ENCODE results near the gene POLR2C. TPM values are rescaled to one million over a fixed set of nuclear protein-coding genes. Genes with fewer than 3 reads are reported as not detected.

POLR2C gene
- 10 to 100 TPM; 63.8 to 93.9 (median 69.0) TPM for total RNA-seq
- 73.8 TPM for total RNA-seq (2013)
- total RNA-seq: 68.0 to 165 (median 86.1) reads per million in 29 experiments

DNA sequence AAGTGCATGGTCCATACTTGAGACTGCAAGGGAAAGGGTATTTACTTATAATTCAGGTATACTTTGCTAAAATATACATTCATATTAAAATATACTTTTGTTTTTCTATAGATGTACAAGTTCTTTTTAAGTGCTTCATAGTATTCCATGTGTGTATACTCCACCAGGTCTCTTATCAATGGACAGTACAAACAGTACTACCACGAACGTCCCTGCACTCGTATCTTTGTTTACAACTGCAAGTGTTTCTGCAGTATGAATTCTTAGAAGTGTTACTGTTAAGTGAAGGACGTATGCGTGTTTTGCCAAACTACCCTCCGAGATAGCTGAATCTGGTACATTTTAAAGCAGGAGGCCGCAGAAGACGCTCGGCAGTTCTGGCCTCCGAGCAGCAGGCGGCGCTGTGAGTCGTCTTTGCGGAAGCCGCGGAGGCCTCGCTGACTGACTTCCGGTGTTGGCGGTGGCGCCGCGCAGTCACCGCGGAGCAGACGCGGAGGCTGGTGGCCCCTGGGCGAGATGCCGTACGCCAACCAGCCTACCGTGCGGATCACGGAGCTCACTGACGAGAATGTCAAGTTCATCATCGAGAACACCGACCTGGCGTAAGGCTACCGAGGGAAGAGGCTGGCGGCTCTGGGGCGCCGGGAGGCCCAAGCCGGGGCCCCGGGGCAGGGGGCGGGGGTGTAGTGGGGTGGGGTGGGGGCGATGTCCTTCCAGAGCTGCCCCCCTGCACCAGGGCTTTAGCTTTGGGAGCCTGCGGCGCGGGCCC, at the start of gene POLR2C:
TSS of gene POLR2C (plus strand) at position 471 of the 769 bp plus-strand sequence. CDS start at position 517, 46 bp downstream.
- Histone ChIP-seq H3K27ac (ENCODE audit: low read length) (peak within 1 kb of the TSS; percentile 22), H3K9me3 (no peaks in the 10 kb centered on the region), H3K27me3 (replicated peaks in 1 of 2; ENCODE audit: control insufficient read depth in 2 of 2, extremely low read depth in 1 of 2, insufficient read depth in 2 of 2, low read length in 1 of 2) (no peaks in the 10 kb centered on the region), H3K36me3 (ENCODE audit: control insufficient read depth in 2 of 2, extremely low read depth in 1 of 2, insufficient read depth in 1 of 2, low read length in 1 of 2) (peaks cover 12 to 64% of the 10 kb centered on the region in 2 donors), H3K4me1 (ENCODE audit: control insufficient read depth in 1 of 2, extremely low read depth in 1 of 2, insufficient read depth in 2 of 2, low read length in 2 of 2) (peaks cover 6 to 19% of the 10 kb centered on the region in 2 experiments), H3K4me3 (ENCODE audit: control insufficient read depth in 1 of 2, extremely low read depth in 1 of 2, low read length in 1 of 2) (peak within 1 kb of the TSS; percentile 72 to 93)
- no peaks in the 10 kb centered on the region for H3K27me3 Mint-ChIP-seq
- H3K36me3 Mint-ChIP-seq: peaks cover 44% of the 10 kb centered on the region
- peak within 1 kb of the TSS; percentile 100 for H3K27ac Mint-ChIP-seq
- CTCF ChIA-PET: interaction anchor here (0.6 to 1.5 kb wide), 8 partner anchors 15 to 273 kb away, joined by 3 to 10 read pairs (median 4); partner anchors contain the start of genes CIAPIN1 (in 1 of the 2), COQ9 (in 1 of the 2), DOK4 (in 1 of the 2) and KATNB1 (in 1 of the 2)
- WGBS (ENCODE audit: insufficient coverage): under 1% methylated on average over 29 of the region's 47 CpGs
- POLR2A ChIA-PET: interaction anchor here in 1 of 2 donors (0.6 to 1.2 kb wide), 2 partner anchors 16 to 202 kb away, joined by 4 to 9 read pairs; partner anchors contain the start of genes CIAPIN1 and COQ9
- H3K9me3 Mint-ChIP-seq: no peaks in the 10 kb centered on the region
- ATAC-seq (replicated peaks in 1 of 4) (peak; percentile 95 to 98 (median 96)), DNase-seq (peak; percentile 82 to 96 (median 89))
- peaks cover 35 to 42% (median 38%) of the 10 kb centered on the region in 3 donors for H3K4me1 Mint-ChIP-seq
- peak within 1 kb of the TSS; percentile 90 to 100 (median 100) for H3K4me3 Mint-ChIP-seq

DNA sequence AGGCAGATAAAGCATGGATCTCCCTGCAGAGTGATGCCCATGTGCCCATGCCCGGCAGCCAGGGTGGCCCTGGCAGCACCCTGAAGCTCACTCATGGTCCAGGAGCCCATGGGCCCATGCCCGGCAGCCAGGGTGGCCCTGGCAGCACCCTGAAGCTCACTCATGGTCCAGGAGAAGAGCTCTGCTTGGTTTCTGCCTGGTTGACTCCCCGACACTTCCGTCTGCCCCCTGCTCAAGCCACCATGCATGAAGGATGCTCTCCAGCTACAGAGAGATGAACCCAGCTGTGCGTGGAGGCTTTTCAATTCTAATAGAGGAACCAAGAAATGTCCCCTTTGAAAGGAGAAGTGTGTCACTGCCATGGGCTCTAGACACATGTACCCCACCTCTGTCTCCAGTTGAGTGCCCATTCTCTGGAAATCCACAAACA, 49.2 kb upstream of the POLR2C start:
- Mint-ChIP-seq H3K36me3 (no peaks in the 10 kb centered on the region), H3K4me1 (peaks cover 11 to 17% (median 13%) of the 10 kb centered on the region in 3 donors), H3K9me3 (no peaks in the 10 kb centered on the region), H3K27ac (no peak overlapping the region), H3K4me3 (no peak overlapping the region), H3K27me3 (peaks cover 4 to 7% of the 10 kb centered on the region in 2 donors)
- Histone ChIP-seq H3K27me3 (replicated peaks in 1 of 2; ENCODE audit: control insufficient read depth in 2 of 2, extremely low read depth in 1 of 2, insufficient read depth in 2 of 2, low read length in 1 of 2) (peaks cover 0 to 19% of the 10 kb centered on the region in 2 experiments), H3K27ac (ENCODE audit: low read length) (no peak overlapping the region), H3K4me1 (ENCODE audit: control insufficient read depth in 1 of 2, extremely low read depth in 1 of 2, insufficient read depth in 2 of 2, low read length in 2 of 2) (peaks cover 0 to 16% of the 10 kb centered on the region in 2 experiments), H3K4me3 (ENCODE audit: control insufficient read depth in 1 of 2, extremely low read depth in 1 of 2, low read length in 1 of 2) (no peak overlapping the region), H3K36me3 (ENCODE audit: control insufficient read depth in 2 of 2, extremely low read depth in 1 of 2, insufficient read depth in 1 of 2, low read length in 1 of 2) (no peaks in the 10 kb centered on the region), H3K9me3 (no peaks in the 10 kb centered on the region)
- peak in 1 of 35 experiments; percentile 13 for DNase-seq
- 77% methylated on average over 5 of the region's 5 CpGs for WGBS (ENCODE audit: insufficient coverage)
- ChIA-PET POLR2A (interaction anchor here in 1 of 2 donors (0.6 kb wide), 1 partner anchor 69 kb away, joined by 3 read pairs; no protein-coding TSS in a partner anchor), CTCF (interaction anchor here in 1 of 2 donors (0.6 to 1.1 kb wide), 2 partner anchors 112 to 554 kb away, joined by 3 read pairs; no protein-coding TSS in a partner anchor)
- no peak for ATAC-seq (replicated peaks in 1 of 4)

DNA sequence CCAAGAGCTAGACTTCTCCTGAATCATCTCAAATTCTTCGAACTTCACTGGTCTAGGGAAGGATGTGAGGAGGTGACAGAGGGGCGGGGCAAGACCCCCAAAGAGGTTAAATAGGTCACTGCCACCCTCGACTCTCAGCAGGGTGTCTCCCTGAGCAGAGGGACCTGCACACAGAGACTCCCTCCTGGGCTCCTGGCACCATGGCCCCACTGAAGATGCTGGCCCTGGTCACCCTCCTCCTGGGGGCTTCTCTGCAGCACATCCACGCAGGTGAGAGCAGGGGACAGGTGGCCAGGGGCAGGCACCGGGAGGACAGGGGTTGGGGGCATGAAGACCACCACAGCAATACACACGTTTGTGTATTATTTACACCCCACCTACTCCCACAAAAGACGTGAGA, 48.7 kb upstream of the POLR2C start:
- 25% methylated on average over 1 of the region's 7 CpGs for WGBS (ENCODE audit: insufficient coverage)
- CTCF ChIA-PET: interaction anchor here (0.6 to 0.7 kb wide), 4 partner anchors 11 to 123 kb away, joined by 4 to 7 read pairs (median 5); no protein-coding TSS in a partner anchor

DNA sequence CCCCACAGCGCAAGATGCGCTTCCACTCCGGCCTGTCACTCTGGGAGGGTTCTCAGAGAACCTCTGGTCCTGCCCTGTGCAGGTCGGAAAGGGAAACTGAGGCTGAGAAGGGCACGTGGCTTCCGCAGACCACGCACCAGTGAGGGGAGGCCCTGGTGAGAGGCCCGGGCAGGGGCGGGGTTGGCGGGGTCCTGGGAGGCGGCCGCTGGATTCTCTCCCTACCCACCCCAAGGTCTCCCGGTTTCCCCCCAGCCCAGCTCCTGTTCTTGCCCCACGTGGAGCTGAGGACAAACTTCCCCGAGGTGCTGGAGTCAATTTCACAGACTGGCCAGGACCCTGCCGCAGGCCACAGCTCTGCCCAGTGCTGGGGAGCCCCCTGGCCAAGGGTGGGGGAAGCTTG, 46.4 kb upstream of the POLR2C start:
- H3K36me3 ChIP-seq (ENCODE audit: control insufficient read depth in 2 of 2, extremely low read depth in 1 of 2, insufficient read depth in 1 of 2, low read length in 1 of 2): no peaks in the 10 kb centered on the region
- H3K27ac ChIP-seq (ENCODE audit: low read length): peak overlapping the region; percentile 23
- H3K4me1 Mint-ChIP-seq: peaks cover 20 to 26% (median 22%) of the 10 kb centered on the region in 3 donors
- H3K27me3 ChIP-seq (replicated peaks in 1 of 2; ENCODE audit: control insufficient read depth in 2 of 2, extremely low read depth in 1 of 2, insufficient read depth in 2 of 2, low read length in 1 of 2): peaks cover 0 to 14% of the 10 kb centered on the region in 2 experiments
- peak overlapping the region in 1 of 3 donors; percentile 6 for H3K4me3 Mint-ChIP-seq
- no peaks in the 10 kb centered on the region for H3K9me3 Mint-ChIP-seq
- peaks cover 0 to 27% of the 10 kb centered on the region in 2 experiments for H3K4me1 ChIP-seq (ENCODE audit: control insufficient read depth in 1 of 2, extremely low read depth in 1 of 2, insufficient read depth in 2 of 2, low read length in 2 of 2)
- no peak overlapping the region for H3K4me3 ChIP-seq (ENCODE audit: control insufficient read depth in 1 of 2, extremely low read depth in 1 of 2, low read length in 1 of 2)
- POLR2A ChIA-PET: no interaction called here
- H3K27me3 Mint-ChIP-seq: no peaks in the 10 kb centered on the region
- WGBS (ENCODE audit: insufficient coverage): 88% methylated on average over 15 of the region's 16 CpGs
- ATAC-seq (replicated peaks in 1 of 4): no peak
- no peak overlapping the region for H3K27ac Mint-ChIP-seq
- H3K36me3 Mint-ChIP-seq: no peaks in the 10 kb centered on the region
- CTCF ChIA-PET: interaction anchor here (0.6 to 3.7 kb wide), 8 partner anchors 16 to 229 kb away, joined by 3 to 37 read pairs (median 4); no protein-coding TSS in a partner anchor
- DNase-seq: no peak
- H3K9me3 ChIP-seq: no peaks in the 10 kb centered on the region

More for the DNA sequence above, 48.7 kb upstream of the POLR2C start:
- no peak overlapping the region for H3K27ac ChIP-seq (ENCODE audit: low read length)
- H3K4me3 ChIP-seq (ENCODE audit: control insufficient read depth in 1 of 2, extremely low read depth in 1 of 2, low read length in 1 of 2): no peak overlapping the region
- Mint-ChIP-seq H3K27me3 (peaks cover 4 to 7% of the 10 kb centered on the region in 2 donors), H3K27ac (no peak overlapping the region), H3K4me1 (peaks cover 14 to 19% (median 15%) of the 10 kb centered on the region in 3 donors), H3K36me3 (no peaks in the 10 kb centered on the region), H3K9me3 (no peaks in the 10 kb centered on the region), H3K4me3 (no peak overlapping the region)
- DNase-seq: no peak
- POLR2A ChIA-PET: interaction anchor here in 1 of 2 donors (0.6 kb wide), 1 partner anchor 70 kb away, joined by 3 read pairs; no protein-coding TSS in a partner anchor
- no peaks in the 10 kb centered on the region for H3K36me3 ChIP-seq (ENCODE audit: control insufficient read depth in 2 of 2, extremely low read depth in 1 of 2, insufficient read depth in 1 of 2, low read length in 1 of 2)
- ATAC-seq (replicated peaks in 1 of 4): no peak
- H3K4me1 ChIP-seq (ENCODE audit: control insufficient read depth in 1 of 2, extremely low read depth in 1 of 2, insufficient read depth in 2 of 2, low read length in 2 of 2): peaks cover 0 to 20% of the 10 kb centered on the region in 2 experiments
- no peaks in the 10 kb centered on the region for H3K9me3 ChIP-seq
- H3K27me3 ChIP-seq (replicated peaks in 1 of 2; ENCODE audit: control insufficient read depth in 2 of 2, extremely low read depth in 1 of 2, insufficient read depth in 2 of 2, low read length in 1 of 2): peaks cover 0 to 19% of the 10 kb centered on the region in 2 experiments

DNA sequence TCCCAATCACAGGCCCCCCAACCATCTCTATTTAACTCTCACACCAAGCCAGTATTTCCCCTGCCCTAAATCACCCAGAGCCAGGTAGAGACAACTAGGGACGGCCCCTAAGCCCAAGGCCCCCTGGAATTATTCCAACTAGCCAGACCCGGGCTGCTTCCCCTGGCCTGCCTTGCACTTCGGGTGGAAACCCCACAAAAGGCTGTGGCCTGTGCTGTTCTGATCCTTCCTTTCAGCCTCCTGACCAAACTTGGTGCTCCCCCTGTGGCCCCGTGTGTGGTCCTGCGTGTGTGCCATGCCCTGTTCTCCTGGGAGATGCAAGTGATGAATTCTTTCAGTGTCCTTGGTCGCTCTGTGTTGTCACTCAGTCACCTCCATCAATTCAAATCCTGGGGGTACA, 43.0 kb upstream of the POLR2C start:
- peaks cover 22 to 23% (median 22%) of the 10 kb centered on the region in 3 donors for H3K4me1 Mint-ChIP-seq
- Histone ChIP-seq H3K27ac (ENCODE audit: low read length) (no peak overlapping the region), H3K4me3 (ENCODE audit: control insufficient read depth in 1 of 2, extremely low read depth in 1 of 2, low read length in 1 of 2) (no peak overlapping the region), H3K36me3 (ENCODE audit: control insufficient read depth in 2 of 2, extremely low read depth in 1 of 2, insufficient read depth in 1 of 2, low read length in 1 of 2) (no peaks in the 10 kb centered on the region), H3K27me3 (replicated peaks in 1 of 2; ENCODE audit: control insufficient read depth in 2 of 2, extremely low read depth in 1 of 2, insufficient read depth in 2 of 2, low read length in 1 of 2) (peaks cover 0 to 12% of the 10 kb centered on the region in 2 experiments), H3K4me1 (ENCODE audit: control insufficient read depth in 1 of 2, extremely low read depth in 1 of 2, insufficient read depth in 2 of 2, low read length in 2 of 2) (peaks cover 0 to 27% of the 10 kb centered on the region in 2 experiments), H3K9me3 (no peaks in the 10 kb centered on the region)
- DNase-seq: no peak
- no peaks in the 10 kb centered on the region for H3K9me3 Mint-ChIP-seq
- 88% methylated on average over 3 of the region's 6 CpGs for WGBS (ENCODE audit: insufficient coverage)
- H3K27ac Mint-ChIP-seq: peak overlapping the region in 1 of 2 donors; percentile 89
- ATAC-seq (replicated peaks in 1 of 4): no peak
- H3K4me3 Mint-ChIP-seq: peak overlapping the region in 1 of 3 donors; percentile 37
- no peaks in the 10 kb centered on the region for H3K27me3 Mint-ChIP-seq
- H3K36me3 Mint-ChIP-seq: no peaks in the 10 kb centered on the region
- ChIA-PET POLR2A (no interaction called here), CTCF (interaction anchor here (0.5 to 3.7 kb wide), 8 partner anchors 13 to 118 kb away, joined by 3 to 37 read pairs (median 6); no protein-coding TSS in a partner anchor)
